ENCODE data around the gene IQCE. TPM values are rescaled to one million over a fixed set of nuclear protein-coding genes. Genes with fewer than 3 reads are reported as not detected.
A peak's percentile ranks its signal among the peaks of the same experiment; 100 is the strongest.

Gene IQCE
- total and polyA plus RNA-seq, 8 donors = 14.7 to 25.1 (median 19.1) TPM

GRCh38 chr7:2640482-2640830 is 81.7 kb downstream of the IQCE start:
- Histone ChIP-seq H3K4me3 (no peak overlapping the region), H3K4me1 (peaks cover 61 to 99% of the 10 kb centered on the region in 2 donors), H3K36me3 (no peaks in the 10 kb centered on the region), H3K27ac (peak overlapping the region; percentile 82 to 88), H3K27me3 (no peaks in the 10 kb centered on the region), H3K9me3 (no peaks in the 10 kb centered on the region)
- ATAC-seq (peak; percentile 3), DNase-seq (no peak)
- intact Hi-C loops (cut with DNase I) = no loop called here
- TF ChIP-seq CTCF (IDR thresholded peaks at IDR 0.05) = no peak

GRCh38 chr7:2640846-2641316 is 82.1 kb downstream of the IQCE start:
- ATAC-seq (peak; percentile 45), DNase-seq (no peak)
- Histone ChIP-seq H3K9me3 (no peaks in the 10 kb centered on the region), H3K27ac (peak overlapping the region; percentile 82 to 88), H3K36me3 (no peaks in the 10 kb centered on the region), H3K4me1 (peaks cover 59 to 99% of the 10 kb centered on the region in 2 donors), H3K27me3 (no peaks in the 10 kb centered on the region), H3K4me3 (peak overlapping the region in 1 of 2 donors; percentile 27)
- no peak for TF ChIP-seq CTCF (IDR thresholded peaks at IDR 0.05)
- intact Hi-C loops (cut with DNase I) = no loop called here

GRCh38 chr7:2641406-2642393 is 82.9 kb downstream of the IQCE start:
- TF ChIP-seq CTCF (IDR thresholded peaks at IDR 0.05) = no peak
- Histone ChIP-seq H3K27ac (peak overlapping the region; percentile 82 to 88), H3K4me3 (peak overlapping the region in 1 of 2 donors; percentile 27), H3K4me1 (peaks cover 51 to 96% of the 10 kb centered on the region in 2 donors), H3K36me3 (peaks cover 0 to 6% of the 10 kb centered on the region in 2 donors), H3K27me3 (no peaks in the 10 kb centered on the region), H3K9me3 (no peaks in the 10 kb centered on the region)
- intact Hi-C loops (cut with DNase I) = no loop called here
- peak; percentile 81 for ATAC-seq
- peak; percentile 86 to 92 (median 92) for DNase-seq

- DNase-seq (no peak), ATAC-seq (no peak)
- Histone ChIP-seq H3K9me3 (no peaks in the 10 kb centered on the region), H3K36me3 (peaks cover 0 to 25% of the 10 kb centered on the region in 2 donors), H3K4me3 (no peak overlapping the region), H3K27me3 (no peaks in the 10 kb centered on the region), H3K4me1 (peaks cover 41 to 87% of the 10 kb centered on the region in 2 donors), H3K27ac (peak overlapping the region in 1 of 2 donors; percentile 19)
- intact Hi-C loops (cut with DNase I) = no loop called here
- TF ChIP-seq CTCF (IDR thresholded peaks at IDR 0.05) = no peak
These were observed 84.8 kb downstream of the IQCE start for GRCh38 chr7:2643386-2644219.

Data from left lung (tissue), 10 donors.